ENCODE data around the gene DOHH.

The DOHH gene

DNA sequence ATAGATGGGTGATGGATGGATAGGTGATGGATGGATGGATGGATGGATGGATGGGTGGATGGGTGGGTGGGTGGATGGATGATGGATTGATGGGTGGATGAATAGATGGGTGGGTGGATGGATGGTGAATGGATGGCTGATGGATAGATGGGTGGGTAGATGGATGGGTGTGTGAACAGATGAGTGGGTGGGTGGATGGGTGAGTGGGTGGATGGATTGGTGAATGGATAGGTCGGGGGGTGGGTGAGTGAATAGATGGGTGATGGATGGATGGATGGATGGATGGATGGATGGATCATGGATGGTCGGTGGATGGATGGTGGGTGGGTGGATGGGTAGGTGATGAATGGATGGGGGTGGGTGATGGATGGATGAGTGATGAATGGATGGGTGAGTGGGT, 23.6 kb downstream of the DOHH start:
- DNase-seq = no peak

DNA sequence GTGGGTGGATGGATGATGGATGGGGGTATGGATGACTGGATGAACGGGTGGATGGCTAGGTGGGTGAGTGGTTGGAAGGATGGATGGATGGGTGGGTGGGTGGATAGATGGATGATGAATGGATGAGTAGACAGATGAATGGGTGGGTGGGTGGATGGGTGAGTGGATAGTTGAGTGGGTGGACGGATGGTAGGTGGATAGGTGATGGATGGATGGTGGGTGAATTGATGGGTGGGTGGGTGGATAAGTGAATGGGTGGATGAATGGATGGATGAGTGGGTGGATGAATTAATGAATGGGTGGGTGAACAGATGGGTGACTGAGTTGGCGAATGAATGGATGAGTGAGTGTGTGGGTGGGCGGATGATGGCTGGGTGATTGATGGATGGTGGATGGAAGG, 25.0 kb downstream of the DOHH start:
- DNase-seq = no peak

DNA sequence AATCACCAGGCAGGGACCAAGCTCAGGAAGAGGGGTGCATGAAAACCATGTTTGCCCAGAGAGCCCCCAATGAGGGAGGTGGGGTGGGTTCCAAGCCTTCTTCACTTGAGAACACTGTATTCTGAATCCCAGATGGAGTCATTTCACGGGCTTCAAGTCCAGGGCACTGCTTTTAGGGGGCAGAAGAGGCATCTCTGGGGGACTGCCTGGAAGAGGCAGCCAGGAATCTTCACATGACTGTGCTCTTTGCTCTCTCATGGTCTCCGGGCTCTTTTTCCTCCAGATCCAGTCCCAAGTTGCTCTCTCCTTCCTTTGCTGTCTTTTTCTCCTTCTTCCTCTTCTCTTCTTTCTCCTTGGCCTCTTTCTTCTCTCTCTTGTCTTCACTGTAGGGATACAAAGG, 25.9 kb downstream of the DOHH start:
- no peak for DNase-seq

DNA sequence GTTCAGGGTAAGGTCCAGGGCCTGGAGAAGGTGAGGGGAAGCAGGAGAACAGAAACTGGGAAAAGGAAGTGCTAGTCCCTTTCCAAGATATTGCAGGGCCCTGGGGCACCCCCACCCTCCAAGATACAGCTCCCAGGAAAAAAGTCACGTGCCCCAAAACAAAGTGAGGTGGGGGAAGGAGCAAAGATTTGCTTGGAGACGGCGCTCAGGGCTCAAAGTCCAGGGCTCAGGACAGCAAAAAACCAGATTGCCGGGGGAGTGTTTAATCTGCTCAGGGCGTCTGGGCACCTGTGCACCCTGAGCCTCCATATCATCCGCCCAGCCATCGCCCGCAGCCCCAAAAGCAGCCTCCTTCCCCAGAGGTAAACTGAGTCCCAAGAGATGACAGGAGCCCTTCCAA, 26.5 kb downstream of the DOHH start:
- DNase-seq = no peak

DNA sequence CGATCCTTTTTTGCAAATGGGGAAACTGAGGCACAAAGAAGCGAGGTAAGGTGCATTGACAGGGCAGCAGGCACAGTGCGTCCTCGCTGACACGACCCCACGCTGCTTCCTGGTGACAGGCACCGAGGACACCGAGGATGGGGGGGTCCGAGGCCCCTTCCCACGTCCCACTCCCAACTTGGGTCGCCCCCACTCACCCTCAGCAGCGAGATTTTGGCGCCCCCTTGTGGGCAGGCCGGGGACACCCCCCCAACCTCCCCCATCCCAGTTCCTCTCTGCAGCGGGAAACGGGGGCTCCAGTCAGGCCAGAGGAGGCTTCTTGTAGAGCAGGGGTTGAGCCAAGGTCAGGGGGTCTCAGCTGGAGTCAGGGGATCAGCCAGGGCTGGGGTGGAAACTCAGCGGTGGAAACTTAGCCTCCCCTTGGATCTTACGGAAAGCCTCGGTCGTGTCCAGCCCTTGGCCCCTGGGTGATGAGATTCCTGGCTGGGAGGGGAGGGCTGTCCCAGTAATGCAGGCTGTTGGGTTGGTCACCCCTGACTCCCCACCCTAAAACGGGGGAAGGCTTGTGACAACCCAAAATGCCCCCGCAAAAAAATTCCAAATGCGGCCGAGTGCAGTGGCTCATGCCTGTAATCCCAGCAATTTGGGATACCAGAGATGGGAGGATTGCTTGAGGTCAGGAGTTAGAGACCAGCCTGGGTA, 28.4 kb downstream of the DOHH start:
- DNase-seq = peak; percentile 75

DNA sequence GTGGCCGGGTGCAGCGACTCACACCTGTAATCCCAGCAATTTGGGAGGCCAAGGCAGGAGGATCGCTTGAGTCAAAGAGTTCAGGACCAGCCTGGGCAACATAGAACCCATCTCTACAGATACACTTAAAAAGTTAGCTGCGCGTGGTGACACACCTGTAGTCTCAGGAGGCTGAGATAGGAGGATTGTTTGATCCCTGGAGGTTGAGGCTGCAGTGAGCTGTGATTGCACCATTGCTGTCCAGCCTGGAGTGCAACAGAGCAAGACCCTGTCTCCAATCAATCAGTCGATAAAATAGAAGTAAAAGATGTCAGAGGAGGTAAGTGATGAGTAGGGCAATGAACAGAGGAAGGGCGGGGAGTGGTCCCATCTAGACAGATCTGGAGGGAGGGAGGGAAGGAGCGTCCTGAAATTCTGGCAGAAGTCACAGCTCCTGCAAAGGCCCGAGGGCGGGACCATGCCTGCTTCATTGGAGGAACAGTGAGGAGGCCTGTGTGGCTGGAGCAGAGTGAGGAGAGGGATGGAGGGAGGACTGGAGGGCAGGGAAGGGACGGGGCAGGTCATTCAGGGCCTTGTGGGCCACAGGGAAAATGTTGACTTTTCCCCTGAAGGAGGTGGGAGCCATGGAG, 29.9 kb downstream of the DOHH start:
- DNase-seq = no peak

DNA sequence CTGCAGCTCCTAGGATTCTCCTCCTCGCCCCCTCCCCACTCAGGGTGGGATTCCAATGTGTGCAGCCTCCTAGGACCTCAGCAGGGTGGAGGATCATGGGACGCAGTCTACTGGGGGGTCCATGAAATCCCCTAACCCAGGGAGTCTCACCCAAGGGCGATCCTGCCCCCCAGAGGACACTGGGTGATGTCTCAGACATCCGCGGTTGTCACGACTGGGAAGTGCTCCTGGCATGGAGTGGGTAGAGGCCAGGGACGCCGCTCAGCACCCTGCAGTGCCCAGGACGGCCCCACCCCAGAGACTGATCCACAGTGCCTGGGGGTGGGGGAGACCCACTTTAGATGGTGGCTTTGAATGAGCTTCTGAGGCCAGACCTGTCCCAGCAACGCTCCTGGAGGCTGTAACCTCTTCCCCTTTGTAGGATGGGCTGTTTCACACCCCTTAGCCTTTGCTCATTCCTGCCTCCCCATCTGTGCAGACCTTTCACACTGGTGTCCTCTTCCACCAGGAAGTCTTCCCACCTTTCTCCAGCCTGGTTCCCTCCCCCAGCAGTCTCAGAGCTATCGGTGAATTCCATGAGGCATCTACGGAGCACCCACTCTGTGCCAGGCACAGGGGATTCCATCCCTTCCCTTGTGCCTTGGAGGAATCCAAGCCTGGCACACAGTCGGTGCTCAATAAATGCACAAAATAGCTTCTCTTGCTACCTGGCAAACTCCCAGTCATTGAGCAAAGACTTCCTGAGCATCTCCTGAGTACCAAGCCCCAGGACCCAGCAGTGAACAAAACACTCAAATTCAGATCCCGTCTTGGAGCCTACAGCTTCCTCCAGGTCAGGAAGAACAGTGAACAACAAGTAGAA, 30.6 kb downstream of the DOHH start:
- no peak for DNase-seq

DNA sequence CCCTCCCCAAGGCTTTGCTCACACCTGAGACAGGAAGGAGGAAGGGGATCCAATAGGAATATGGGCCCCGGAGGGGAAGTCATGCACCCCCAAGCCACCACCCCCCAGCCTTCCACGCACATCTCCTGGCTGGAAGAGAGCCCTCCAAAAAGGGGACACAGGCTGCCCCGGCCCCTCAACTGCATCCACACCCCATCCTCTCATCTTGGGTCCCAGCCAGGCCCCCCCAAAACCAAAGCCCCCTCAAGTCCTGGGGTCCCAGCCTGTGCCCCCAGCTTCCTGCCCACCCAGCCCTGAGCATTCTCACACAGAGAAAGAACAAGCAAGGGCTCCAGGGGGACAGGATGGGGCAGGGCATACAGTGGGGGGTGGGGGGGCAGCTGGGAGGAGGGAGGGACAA, 32.3 kb downstream of the DOHH start:
- DNase-seq = no peak

DNA sequence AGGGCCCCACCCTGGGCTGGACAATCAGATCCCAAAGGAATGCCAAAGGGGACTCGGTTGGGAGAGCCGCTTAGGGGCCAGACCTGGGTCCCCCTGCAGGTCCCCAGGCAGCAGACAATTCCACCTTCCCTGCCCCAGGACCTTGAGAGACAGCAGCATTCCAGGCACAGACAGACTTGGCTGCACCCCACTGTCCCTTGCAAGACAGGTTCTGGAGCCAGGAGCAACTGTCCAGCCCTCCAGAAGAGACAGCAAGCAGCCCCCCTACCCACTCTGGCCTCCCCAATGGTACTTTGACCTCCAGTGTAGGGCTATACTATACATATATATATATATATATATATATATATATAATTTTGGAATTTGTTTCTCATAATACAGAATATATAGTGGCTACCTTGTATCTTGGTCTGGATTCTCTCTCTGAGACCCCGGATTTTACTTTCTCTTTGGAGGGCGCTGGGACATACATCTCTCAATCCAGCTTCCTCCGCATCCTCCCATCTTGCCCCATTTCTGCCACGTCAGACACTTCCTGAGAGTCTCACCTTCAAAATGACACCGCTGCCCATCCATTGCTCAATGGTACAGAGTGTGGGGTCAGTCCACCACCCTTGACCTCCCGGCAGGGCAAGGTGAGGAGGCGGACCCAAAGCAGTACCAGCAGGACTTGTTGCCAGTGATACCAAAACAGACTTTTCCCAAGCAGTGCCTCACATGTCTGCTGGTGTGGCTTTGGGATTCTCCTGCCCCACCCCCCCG, 32.9 kb downstream of the DOHH start:
- no peak for DNase-seq

DNA sequence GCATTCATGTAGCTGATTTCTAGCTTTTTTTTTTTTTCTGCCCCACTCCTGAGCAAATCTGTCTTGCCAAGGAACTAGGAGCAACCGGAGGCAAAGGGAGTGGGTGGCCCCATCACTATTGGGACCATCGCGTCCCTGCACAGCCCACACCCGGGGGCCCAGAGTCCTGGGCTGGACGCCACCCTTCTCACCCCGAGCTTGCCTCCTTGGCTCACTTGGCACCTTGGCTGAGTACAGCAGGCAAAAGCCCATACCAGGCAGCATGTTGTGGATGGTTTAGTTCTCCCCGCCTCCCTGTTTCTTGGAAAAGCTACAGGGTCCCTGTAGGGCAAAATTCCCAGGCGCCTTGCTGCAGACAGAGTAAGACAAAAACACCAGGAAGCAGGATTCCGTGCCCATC, 33.8 kb downstream of the DOHH start:
- DNase-seq = no peak

DNA sequence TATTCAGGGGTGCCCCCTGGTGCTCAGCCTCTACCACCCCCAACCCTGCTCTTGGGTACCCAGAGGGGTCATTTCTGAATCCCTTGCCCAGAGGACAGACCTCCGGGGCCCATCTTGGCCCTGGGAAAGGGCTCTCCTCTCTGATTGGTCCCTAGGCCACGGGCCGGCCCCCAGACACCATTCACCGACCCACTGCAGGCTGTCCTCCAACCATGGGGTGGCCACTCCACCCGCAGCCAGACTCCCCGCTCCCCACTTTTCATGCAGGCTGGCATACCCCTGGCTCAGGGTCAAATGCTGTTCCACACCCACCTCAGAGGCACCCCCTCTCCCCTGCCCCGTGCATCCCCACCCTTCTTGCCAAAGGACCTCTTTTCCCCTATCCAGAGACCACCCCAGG, 34.9 kb downstream of the DOHH start:
- no peak for DNase-seq

DNA sequence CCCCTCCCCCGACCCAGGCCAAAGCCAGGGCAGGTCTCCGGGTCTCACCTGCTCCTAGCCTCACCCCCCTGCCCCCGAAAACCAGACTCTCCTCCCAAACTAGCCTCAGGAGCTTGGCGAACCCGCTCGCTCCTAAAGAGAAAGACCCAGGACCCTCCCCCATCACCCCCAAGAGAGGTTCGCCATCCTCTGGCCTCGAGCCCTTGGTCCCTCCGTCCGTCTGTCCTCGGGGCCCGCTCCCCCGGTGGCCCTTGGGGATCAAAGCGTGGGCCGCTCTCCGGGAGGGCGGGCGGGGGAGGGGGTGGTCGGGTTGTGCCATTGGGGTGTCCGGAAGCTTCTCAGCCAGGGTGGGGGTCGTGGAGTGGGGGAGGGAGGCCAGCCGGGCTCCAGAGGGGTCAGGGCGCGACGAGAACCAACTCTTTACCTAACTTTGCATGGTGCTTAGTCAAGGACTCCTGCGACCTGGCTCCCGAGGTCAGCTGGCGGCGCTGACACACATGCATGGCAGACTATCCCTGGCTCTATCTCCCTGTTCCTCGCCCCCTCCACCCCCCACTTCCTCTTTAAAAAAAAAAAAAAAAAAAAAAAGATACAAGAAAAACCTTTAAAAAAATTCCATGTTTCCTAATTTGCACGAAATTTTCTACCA, 35.8 kb downstream of the DOHH start:
- no peak for DNase-seq

DNA sequence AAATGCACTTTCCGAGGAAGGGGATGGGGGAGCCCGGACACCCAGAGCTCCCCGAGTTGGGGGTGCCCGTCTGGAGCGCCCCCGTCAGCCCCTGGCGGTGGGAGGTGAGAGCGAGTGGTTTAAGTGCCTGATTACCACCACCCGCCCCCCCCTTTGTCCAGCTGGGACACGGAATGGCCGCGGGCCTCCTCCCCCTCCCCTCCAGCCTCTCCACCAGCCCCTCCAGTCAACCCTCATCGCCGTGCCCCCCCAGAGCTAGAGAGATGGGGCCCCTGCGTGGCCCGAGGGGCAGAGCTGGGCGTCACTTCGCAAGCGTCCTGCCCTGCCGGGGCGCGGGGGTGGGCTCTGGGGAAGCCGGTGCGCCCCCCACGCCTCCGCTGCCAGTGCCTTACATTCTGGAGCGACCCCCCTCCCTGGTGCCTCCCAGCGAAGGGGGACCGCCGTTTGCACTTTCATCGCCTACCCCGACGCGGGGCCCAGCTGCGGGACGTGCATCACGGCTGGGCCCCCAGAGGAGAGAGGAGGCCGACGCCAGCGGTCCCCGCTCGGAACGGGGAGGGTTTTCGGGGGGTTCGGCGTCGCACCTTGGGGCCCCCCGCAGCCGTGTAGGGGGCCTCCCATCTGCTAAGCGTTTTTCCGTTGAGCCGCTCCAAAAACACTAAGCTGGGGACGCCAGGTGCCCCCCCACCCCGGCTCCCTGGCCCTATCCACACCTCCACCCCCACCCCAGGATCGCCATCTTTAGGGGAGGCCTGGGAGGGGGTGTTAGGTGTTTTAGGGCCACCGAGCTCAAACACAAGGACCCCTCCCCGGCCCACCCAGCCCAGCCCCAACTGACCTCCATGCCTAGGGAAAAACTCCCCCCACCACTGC, 36.5 kb downstream of the DOHH start:
- no peak for DNase-seq

DNA sequence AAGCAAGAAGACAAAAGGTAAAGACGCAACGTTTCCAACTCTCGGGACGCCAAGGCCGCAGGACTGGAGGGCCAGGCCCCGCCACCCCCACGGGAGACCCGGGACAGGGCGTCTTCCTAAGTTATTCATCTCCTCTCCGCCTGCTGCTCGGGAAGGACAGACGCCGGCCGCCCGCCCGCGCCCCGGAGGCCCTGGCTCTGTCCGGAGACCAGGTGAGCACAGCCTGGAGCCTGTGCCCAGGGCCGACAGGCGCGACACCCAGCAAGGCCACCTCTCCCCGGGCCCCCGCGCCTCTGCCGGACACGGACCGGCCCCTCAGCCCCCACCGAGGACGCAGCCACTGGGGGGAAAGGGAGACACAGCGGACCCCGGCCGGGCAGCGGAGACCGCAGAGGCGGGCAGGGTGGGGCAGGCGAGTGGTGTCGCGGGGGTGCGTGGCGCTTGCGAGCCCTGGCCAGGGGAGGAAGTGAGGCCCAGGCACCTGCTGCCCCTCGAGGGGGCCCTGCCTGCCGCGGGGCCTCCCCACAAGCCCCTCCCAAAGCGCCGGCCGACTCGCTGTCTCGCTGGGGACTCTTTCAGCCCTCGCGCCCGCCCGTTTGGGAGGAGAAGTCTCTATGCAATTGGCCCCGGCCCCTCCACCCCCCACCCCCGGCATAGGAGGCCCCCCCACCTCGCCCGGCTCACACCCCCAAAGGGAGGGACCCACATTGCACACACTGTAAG, 37.3 kb downstream of the DOHH start:
- DNase-seq = no peak

DNA sequence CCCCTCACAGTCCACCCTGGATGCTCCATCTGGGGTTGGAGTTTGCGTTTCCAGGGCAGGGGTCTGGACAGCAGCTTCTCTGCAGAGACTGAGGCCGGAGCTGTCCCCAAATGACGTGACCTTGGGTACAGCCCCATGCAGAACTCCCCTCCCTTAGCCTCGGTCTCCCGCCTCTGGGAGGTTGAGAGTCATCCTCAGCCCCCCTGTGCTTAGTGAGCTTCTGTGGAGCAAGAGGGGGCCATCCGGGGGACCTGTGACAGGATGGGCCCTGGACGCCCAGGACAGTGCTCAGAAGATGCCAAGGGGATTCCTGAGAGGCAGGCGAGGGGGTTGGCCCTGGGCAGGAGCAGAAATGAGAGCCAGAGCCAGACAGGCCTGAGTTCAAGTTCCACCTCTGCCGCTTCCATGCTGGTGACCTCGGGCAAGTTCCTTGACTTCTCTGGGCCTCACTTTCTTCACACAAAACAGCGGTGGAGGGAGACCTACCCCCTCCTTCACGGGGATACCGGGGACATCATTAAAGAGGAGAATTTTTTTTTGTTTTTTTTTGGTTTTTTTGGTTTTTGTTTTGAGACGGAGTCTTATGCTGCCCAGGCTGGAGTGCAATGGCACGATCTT, 40.4 kb downstream of the DOHH start:
- no peak for DNase-seq

DNA sequence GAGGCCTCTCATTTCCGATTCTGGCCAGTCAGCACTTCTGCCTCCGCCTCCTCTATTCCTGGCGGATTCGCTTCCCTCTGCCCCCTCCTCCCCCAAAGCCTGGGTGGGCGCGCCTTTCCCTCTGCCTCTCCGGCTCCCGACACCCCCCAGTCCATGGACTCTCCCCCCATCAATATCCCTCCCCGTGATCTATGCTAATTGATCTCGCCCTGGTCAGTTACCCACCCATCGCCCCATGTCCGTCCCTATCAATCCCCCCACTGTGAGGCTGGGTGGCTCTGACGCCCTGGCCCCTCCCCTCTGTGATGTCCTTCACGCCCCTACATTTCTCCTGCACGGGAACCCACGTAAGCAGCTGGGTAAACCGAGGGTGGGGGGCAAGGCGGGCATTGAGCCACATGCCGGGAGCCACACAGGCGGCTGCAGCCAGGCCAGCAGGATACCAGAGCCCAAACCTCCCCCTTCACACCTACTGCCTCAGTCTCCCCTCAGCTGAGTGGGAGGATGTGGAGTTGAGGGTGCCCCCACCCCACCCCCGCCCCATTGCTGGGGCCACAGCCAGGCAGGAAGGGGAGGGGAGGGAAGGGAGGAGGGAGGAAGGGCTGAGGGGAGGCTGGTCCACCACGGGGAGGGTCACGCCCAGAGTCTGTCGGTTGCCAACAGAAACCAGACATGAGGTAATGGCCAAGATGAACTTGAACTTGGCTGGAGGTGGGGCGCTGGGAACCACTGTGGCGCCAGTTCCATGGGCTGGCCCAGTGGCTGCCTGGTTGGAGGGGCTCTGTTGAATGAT, 41.2 kb downstream of the DOHH start:
- DNase-seq = no peak

DNA sequence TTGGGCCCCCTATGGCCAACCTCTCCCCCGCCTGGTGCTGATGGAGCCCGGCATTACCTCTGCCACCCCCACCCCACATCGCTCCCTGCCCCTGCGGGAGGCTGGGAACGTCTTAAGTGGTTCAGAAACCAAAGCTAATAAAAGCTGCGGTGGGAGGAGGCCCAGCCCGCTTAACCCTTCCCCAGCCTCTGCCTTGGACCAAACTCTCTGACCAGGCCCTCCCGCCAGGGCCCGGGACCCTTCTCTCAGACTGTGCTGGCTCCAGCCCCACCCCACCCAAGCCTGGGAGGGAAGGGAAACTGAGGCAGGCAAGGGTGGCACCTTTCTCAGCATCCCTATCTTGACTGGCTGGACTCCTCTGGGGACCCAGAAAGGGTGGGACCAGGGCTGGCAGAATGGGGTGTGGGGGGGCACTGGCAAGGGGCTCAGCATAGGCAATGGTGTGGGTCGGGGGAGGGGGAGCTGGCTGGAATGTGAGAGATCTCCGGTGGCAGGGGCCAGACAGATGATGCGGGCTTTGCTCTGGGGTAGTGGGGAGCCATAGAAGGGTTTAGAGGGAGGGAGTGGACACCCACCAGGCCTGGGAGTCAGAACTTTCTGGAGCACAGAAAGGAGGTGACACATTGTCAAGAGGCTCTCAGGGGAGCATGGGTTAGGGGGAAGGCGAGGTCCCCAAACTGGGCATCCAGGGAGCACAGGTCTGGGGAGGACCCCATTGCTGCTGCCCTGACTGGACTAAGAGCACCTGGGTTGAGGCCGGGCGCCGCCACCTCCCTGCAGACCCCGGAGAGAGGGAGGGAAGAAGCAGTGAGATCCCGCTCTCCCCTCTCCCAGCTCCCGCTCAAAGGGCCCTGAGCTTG, 42.0 kb downstream of the DOHH start:
- DNase-seq = no peak

DNA sequence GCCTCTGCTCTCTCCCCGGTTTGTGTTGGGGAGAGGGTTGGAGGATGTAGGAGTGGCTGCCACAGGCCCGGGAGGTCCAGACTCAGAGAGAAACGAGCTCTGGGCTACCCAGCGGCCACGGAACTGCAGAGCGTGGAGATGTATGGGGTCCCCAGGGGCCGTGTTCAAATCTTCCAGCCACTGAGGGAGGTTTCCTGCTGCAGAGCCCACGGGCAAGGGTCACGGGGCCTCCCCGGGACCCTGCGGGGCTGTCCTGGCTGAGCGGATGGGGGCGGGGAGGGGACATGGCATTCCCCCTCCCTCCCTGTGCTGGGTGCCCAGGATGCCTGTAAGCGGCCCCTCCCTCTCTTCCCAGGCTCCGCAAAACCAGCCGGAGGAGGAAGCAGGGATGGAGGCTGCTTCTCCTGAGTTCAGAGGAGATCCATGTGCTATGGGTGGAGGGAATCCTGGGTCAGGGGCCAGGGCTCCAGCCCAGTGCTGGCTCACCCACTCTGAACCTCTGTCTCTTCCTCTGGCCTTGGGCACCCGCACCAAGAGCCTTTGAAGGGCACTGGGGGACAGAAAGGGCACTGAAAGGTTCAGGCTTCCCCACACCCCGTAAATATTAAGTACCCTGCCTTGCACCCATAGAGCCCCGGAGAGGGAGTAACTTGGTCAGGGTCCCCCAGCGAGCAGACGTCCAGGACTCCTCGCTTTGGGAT, 42.8 kb downstream of the DOHH start:
- no peak for DNase-seq
